B cell (primary cell): ENCODE measurements around the gene FAM111A. TPM values are rescaled to one million over a fixed set of nuclear protein-coding genes. Genes with fewer than 3 reads are reported as not detected.
A peak's percentile ranks its signal among the peaks of the same experiment; 100 is the strongest.
"Not testable (repeated sequence)": the region's sequence is repeated elsewhere in the genome, so short reads cannot be mapped to it uniquely, and the experiment has no call there.

Experiments used
- ATAC-seq: fragments of 200-7000 bp; cut with Tn5 transposase; one replicate; pipeline ENCODE4 v1.10.0; 2021; ENCODE audit warnings: low read depth, mild to moderate bottlenecking, moderate number of reproducible peaks, moderate library complexity
- CTCF ChIA-PET: fragments of 350-600 bp; sonication (Branson Sonifier 250); formaldehyde crosslinking; loops from one replicate; lab custom pipeline; 2021; ENCODE audit warnings: antibody characterized with exemption, inconsistent platforms; lab: Charles Lee
- POLR2A ChIA-PET: fragments of 350-600 bp; sonication (Branson Sonifier 250); formaldehyde crosslinking; loops from one replicate; lab custom pipeline; 2021; ENCODE audit warnings: antibody characterized with exemption; lab: Charles Lee
- DNase-seq: peaks from one replicate; pipeline ENCODE4 v3.0.0; 2013
- H2AFZ ChIP-seq: 2 replicates; pipeline ENCODE4 v1.6.1; 2012; ENCODE audit warnings: mild to moderate bottlenecking, low read depth, low read length; ENCODE audit not compliant: insufficient read depth, poor library complexity, severe bottlenecking
- H3K27ac ChIP-seq, 2 donors: 1 replicate in 1 of 2; 2 replicates in 1 of 2; pipeline ENCODE4 v1.5.1; 2012 to 2013; ENCODE audit warnings: low read length in 2 of 2, mild to moderate bottlenecking in 2 of 2, moderate library complexity in 1 of 2
- H3K27me3 ChIP-seq, 4 experiments: fragments of 200-600 bp in 1 of 4; sonication (generic) in 1 of 4; replicated peaks in 1 of 4; 1 replicate in 2 of 4; 2 replicates in 2 of 4; pipeline versions ENCODE4 v1.6.1 to v1.7.0; 2013 to 2016; ENCODE audit warnings: low read length in 3 of 4, mild to moderate bottlenecking in 2 of 4, mixed read lengths in 1 of 4, moderate library complexity in 1 of 4; ENCODE audit not compliant: insufficient read depth in 4 of 4, control insufficient read depth in 3 of 4; ENCODE audit errors: control extremely low read depth in 1 of 4
- H3K36me3 ChIP-seq, 2 experiments: replicated peaks in 1 of 2; 1 replicate in 1 of 2; 2 replicates in 1 of 2; pipeline versions ENCODE4 v1.6.1 to v1.7.1; 2013; ENCODE audit warnings: low read length in 1 of 2; ENCODE audit not compliant: insufficient read depth in 2 of 2, control insufficient read depth in 1 of 2; ENCODE audit errors: control extremely low read depth in 1 of 2, extremely low read depth in 1 of 2
- H3K4me1 ChIP-seq, 2 donors: fragments of 200-600 bp in 1 of 2; sonication (generic) in 1 of 2; 1 replicate in 1 of 2; 2 replicates in 1 of 2; pipeline versions ENCODE4 v1.5.1 to v1.6.1; 2013 to 2017; ENCODE audit warnings: low read length in 2 of 2; ENCODE audit not compliant: control insufficient read depth in 2 of 2, insufficient read depth in 2 of 2
- H3K4me2 ChIP-seq: replicated peaks from 2 replicates; pipeline ENCODE3; 2012; ENCODE audit warnings: mild to moderate bottlenecking, low read depth, low read length; ENCODE audit not compliant: poor library complexity, severe bottlenecking
- H3K4me3 ChIP-seq, 5 experiments: fragments of 200-600 bp in 1 of 5; sonication (generic) in 1 of 5; 1 replicate in 3 of 5; 2 replicates in 2 of 5; pipeline versions ENCODE4 v1.5.1 to v1.7.0; 2011 to 2016; ENCODE audit warnings: low read length in 4 of 5, mild to moderate bottlenecking in 4 of 5, low read depth in 2 of 5, control low read depth in 1 of 5, moderate library complexity in 1 of 5; ENCODE audit not compliant: insufficient read depth in 1 of 5; ENCODE audit errors: control extremely low read depth in 1 of 5, extremely low read depth in 1 of 5
- H3K79me2 ChIP-seq: fragments of 200-600 bp; sonication (generic); one replicate; pipeline ENCODE4 v1.6.0; 2016; ENCODE audit warnings: low read length; ENCODE audit not compliant: control insufficient read depth, insufficient read depth
- H3K9ac ChIP-seq: fragments of 200-600 bp; sonication (generic); 2 replicates; pipeline ENCODE4 v1.6.1; 2017; ENCODE audit warnings: mild to moderate bottlenecking, low read length, moderate library complexity
- H3K9me3 ChIP-seq, 3 donors: one replicate each; pipeline versions ENCODE4 v1.6.1 to v1.7.1; 2013; ENCODE audit warnings: low read length in 2 of 3; ENCODE audit not compliant: control insufficient read depth in 2 of 3, insufficient read depth in 1 of 3; ENCODE audit errors: control extremely low read depth in 1 of 3
- H4K20me1 ChIP-seq: 2 replicates; pipeline ENCODE4 v1.6.0; 2012; ENCODE audit warnings: mild to moderate bottlenecking, low read length; ENCODE audit not compliant: insufficient read depth, control insufficient read depth, poor library complexity, severe bottlenecking
- H3K27ac Mint-ChIP-seq: one replicate; pipeline ENCODE4 v1.8.0; 2021; ENCODE audit warnings: mixed read lengths
- H3K27me3 Mint-ChIP-seq: one replicate; pipeline ENCODE4 v1.8.0; 2021; ENCODE audit warnings: mixed read lengths
- H3K4me1 Mint-ChIP-seq: one replicate; pipeline ENCODE4 v1.8.0; 2021; ENCODE audit warnings: mixed read lengths
- H3K4me3 Mint-ChIP-seq: one replicate; pipeline ENCODE4 v1.8.0; 2021; ENCODE audit warnings: mixed read lengths
- H3K9me3 Mint-ChIP-seq: one replicate; pipeline ENCODE4 v1.8.0; 2022; ENCODE audit warnings: mixed read lengths; ENCODE audit not compliant: insufficient read depth
- EZH2 ChIP-seq: IDR thresholded peaks from 2 replicates; pipeline ENCODE4 v1.6.1; 2012; ENCODE audit warnings: borderline replicate concordance, low read depth, mild to moderate bottlenecking, moderate library complexity, low read length; ENCODE audit not compliant: insufficient read depth, poor library complexity, severe bottlenecking
- WGBS: methylation state at CpG from one replicate; pipeline ENCODE4 v1.1.5; 2013; ENCODE audit warnings: missing lambda C conversion rate; ENCODE audit not compliant: insufficient coverage; 5-methylcytosine and 5-hydroxymethylcytosine counted together
- intact Hi-C: fragments of 100-400 bp; cut with micrococcal nuclease; formaldehyde crosslinking; loops from one replicate; pipeline ENCODE4 v1.10.0; 2022
- polyA plus RNA-seq: library from polyadenylated mRNA; depleted of rRNA; stranded (reverse); fragments of >200 nt; gene quantifications from 2 replicates; pipeline ENCODE4 v1.2.3, GENCODE V29; 2012
- total RNA-seq, 2 donors: library from RNA; stranded (reverse); fragments of 120-200 nt in 1 of 2; gene quantifications; 1 replicate in 1 of 2; 2 replicates in 1 of 2; pipeline versions ENCODE4 v1.2.3 to v1.2.4, GENCODE V29; 2013 to 2022
- TF ChIP-seq, protein P1 (sequence below): fragments of 200-600 bp; IDR thresholded peaks from one replicate; pipeline ENCODE4 v1.8.0; 2022; ENCODE audit warnings: antibody characterized with exemption, mild to moderate bottlenecking

The FAM111A gene
- total and polyA plus RNA-seq, 2 donors (not counting 1 experiment from before 2014, with no cell fraction given): 57.0 to 120 TPM

DNA sequence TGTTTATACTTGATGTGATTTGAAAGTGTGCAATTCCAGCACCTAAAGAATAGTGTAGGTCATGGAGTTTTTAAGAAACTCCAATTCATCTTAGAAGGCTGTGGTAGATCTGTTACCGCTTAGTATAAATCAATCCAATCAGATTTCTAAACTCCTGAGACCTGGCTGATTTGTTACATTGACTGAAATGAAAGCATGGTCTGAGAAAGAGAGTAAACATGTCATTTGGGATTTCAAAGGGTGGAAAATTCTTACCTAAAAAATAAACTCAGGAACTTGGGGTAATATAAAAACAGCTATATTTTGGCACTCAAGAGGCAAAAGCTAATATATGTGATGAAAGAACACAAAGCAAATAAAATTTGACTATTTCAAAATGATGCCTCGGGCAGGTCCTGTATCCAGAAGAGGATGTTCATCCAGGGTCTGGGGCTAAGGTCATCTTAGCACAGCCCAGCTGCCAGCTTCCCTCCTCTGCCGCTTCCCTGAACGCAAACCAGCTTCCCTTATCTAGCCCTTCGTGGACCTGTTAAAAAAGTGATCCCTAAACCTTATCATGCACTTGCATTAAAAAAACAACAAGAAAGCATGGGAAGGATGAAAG is 46.6 kb upstream of the FAM111A start:
- ATAC-seq, H3K9me3 Mint-ChIP-seq, DNase-seq, H3K27me3 ChIP-seq, H4K20me1 ChIP-seq, H3K9me3 ChIP-seq, H3K27me3 Mint-ChIP-seq, H3K9ac ChIP-seq, H2AFZ ChIP-seq: not testable (repeated sequence)
- Histone ChIP-seq H3K4me1 (peaks cover 75 to 78% of the 10 kb centered on the region in 2 donors), H3K79me2 (peaks cover 30% of the 10 kb centered on the region), H3K36me3 (peaks cover 0 to 12% of the 10 kb centered on the region in 2 experiments), H3K27ac (peak overlapping the region; percentile 65 to 85), H3K4me3 (peak overlapping the region in 1 of 5 experiments; percentile 35), H3K4me2 (peak overlapping the region; percentile 62)
- ChIA-PET CTCF (interaction anchor here (0.6 to 5.1 kb wide), 6 partner anchors 29 to 179 kb away, joined by 4 to 50 read pairs (median 8); no protein-coding TSS in a partner anchor), POLR2A (interaction anchor here (0.8 to 2.1 kb wide), 5 partner anchors 8 to 38 kb away, joined by 3 to 10 read pairs (median 5); no protein-coding TSS in a partner anchor)
- no CpG with 5 or more reads among the region's 5 CpGs for WGBS
- Mint-ChIP-seq H3K4me1 (peaks cover 82% of the 10 kb centered on the region), H3K4me3 (peak overlapping the region; percentile 64), H3K27ac (peak overlapping the region; percentile 91)
- intact Hi-C loops: loop anchor here (2.0 kb wide), 1 partner anchor 17 kb away; no protein-coding TSS in a partner anchor

DNA sequence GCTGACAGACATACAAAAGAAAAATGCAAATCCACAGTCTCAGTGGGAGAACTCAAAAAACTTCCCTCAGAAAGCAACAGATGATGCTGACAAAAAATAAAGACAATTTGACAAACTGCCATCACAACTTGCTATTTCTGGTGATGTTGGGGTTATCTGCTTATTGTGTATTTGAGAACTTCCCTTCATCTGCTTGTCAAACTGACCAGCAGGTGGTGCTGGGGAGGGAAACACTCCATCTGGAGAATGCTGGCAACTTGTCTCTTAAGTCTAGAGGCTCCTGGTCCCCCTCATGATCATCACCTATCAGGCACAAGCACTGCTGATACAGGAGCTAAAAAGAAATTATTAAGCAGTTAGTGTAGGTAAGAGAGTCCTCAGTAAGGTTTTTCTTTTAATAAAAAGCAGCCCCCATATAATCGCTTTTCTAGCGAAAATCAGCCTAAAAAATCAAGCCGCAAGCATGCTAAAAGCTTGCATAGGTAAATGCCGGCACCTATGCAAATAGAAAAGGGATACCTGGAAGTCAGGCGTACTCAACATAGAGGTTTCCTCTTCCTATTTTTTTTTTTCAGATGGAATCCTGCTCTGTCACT is 45.4 kb upstream of the FAM111A start:
- H3K27ac ChIP-seq: peak overlapping the region; percentile 65 to 85
- no peaks in the 10 kb centered on the region for H3K27me3 ChIP-seq
- DNase-seq (peak; percentile 77), ATAC-seq (peak; percentile 29)
- H3K27me3 Mint-ChIP-seq: no peaks in the 10 kb centered on the region
- peaks cover 86% of the 10 kb centered on the region for H3K4me1 Mint-ChIP-seq
- H3K4me2 ChIP-seq: peak overlapping the region; percentile 62
- no peaks in the 10 kb centered on the region for H4K20me1 ChIP-seq
- peaks cover 2% of the 10 kb centered on the region for H3K9me3 Mint-ChIP-seq
- H3K4me1 ChIP-seq: peaks cover 77 to 89% of the 10 kb centered on the region in 2 donors
- H3K9ac ChIP-seq: peak overlapping the region; percentile 42
- peak overlapping the region in 4 of 5 experiments; percentile 8 to 37 (median 34) for H3K4me3 ChIP-seq
- intact Hi-C loops: loop anchor here (1.0 kb wide), 2 partner anchors 10 to 39 kb away; partner anchors contain the start of gene FAM111B
- H2AFZ ChIP-seq: peak overlapping the region; percentile 14
- H3K9me3 ChIP-seq: peaks cover 0 to 8% (median 0%) of the 10 kb centered on the region in 3 donors
- no peak for TF ChIP-seq EZH2
- TF ChIP-seq, protein P1, sequence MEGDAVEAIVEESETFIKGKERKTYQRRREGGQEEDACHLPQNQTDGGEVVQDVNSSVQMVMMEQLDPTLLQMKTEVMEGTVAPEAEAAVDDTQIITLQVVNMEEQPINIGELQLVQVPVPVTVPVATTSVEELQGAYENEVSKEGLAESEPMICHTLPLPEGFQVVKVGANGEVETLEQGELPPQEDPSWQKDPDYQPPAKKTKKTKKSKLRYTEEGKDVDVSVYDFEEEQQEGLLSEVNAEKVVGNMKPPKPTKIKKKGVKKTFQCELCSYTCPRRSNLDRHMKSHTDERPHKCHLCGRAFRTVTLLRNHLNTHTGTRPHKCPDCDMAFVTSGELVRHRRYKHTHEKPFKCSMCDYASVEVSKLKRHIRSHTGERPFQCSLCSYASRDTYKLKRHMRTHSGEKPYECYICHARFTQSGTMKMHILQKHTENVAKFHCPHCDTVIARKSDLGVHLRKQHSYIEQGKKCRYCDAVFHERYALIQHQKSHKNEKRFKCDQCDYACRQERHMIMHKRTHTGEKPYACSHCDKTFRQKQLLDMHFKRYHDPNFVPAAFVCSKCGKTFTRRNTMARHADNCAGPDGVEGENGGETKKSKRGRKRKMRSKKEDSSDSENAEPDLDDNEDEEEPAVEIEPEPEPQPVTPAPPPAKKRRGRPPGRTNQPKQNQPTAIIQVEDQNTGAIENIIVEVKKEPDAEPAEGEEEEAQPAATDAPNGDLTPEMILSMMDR: peak; percentile 72
- H3K36me3 ChIP-seq: peaks cover 0 to 12% of the 10 kb centered on the region in 2 experiments
- peak overlapping the region; percentile 91 for H3K27ac Mint-ChIP-seq
- H3K79me2 ChIP-seq: peaks cover 30% of the 10 kb centered on the region
- ChIA-PET POLR2A (interaction anchor here (0.7 to 1.6 kb wide), 8 partner anchors 8 to 46 kb away, joined by 3 to 14 read pairs (median 4); partner anchors contain the start of gene FAM111B), CTCF (interaction anchor here (0.7 to 5.1 kb wide), 12 partner anchors 9 to 138 kb away, joined by 3 to 50 read pairs (median 6); partner anchors contain the start of gene FAM111B)
- WGBS: 85% methylated on average over 3 of the region's 5 CpGs
- peak overlapping the region; percentile 64 for H3K4me3 Mint-ChIP-seq

DNA sequence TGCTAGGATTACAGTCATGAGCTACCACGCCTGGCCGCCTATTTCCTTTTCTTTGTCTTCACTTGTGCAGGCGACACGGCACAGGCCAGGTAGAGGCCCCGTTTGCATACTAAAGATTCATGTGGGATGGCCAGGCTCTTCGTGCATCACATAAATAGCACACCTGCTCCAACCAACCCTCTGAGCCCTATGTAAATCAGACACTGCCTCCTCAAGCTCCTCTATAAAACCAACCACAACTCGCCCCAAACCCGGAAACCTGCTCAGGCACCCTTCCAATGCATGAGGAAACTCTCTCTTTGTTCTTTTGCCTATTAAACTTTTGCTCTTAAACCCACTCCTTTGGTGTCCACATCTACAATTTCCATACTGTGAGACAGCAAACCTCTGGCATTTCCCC is 44.7 kb upstream of the FAM111A start:
- DNase-seq: peak; percentile 50
- peaks cover 77 to 92% of the 10 kb centered on the region in 2 donors for H3K4me1 ChIP-seq
- peak overlapping the region; percentile 14 for H2AFZ ChIP-seq
- H3K27ac ChIP-seq: peak overlapping the region; percentile 65 to 85
- not testable (repeated sequence) for H3K9me3 Mint-ChIP-seq, H3K27me3 Mint-ChIP-seq, ATAC-seq, H3K9me3 ChIP-seq, H4K20me1 ChIP-seq, H3K27me3 ChIP-seq
- H3K79me2 ChIP-seq: peaks cover 30% of the 10 kb centered on the region
- Mint-ChIP-seq H3K4me3 (peak overlapping the region; percentile 64), H3K27ac (peak overlapping the region; percentile 91), H3K4me1 (peaks cover 88% of the 10 kb centered on the region)
- peaks cover 0 to 12% of the 10 kb centered on the region in 2 experiments for H3K36me3 ChIP-seq
- peak overlapping the region in 3 of 5 experiments; percentile 8 to 37 (median 33) for H3K4me3 ChIP-seq
- WGBS: 32% methylated on average over 4 of the region's 8 CpGs
- POLR2A ChIA-PET: interaction anchor here (0.8 to 1.5 kb wide), 4 partner anchors 9 to 39 kb away, joined by 3 to 14 read pairs (median 6); partner anchors contain the start of gene FAM111B
- CTCF ChIA-PET: interaction anchor here (0.7 to 5.1 kb wide), 11 partner anchors 8 to 139 kb away, joined by 3 to 50 read pairs (median 6); partner anchors contain the start of gene FAM111B
- H3K9ac ChIP-seq: peak overlapping the region; percentile 42
- intact Hi-C loops: loop anchor here (1.0 kb wide), 2 partner anchors 9 to 38 kb away; partner anchors contain the start of gene FAM111B
- peak overlapping the region; percentile 62 for H3K4me2 ChIP-seq
